H9 (cell line): ENCODE results near the gene PLXNA4. TPM values are rescaled to one million over a fixed set of nuclear protein-coding genes. Genes with fewer than 3 reads are reported as not detected.

ENCODE experiments used
- DNase-seq: peaks from one replicate; pipeline ENCODE4 v3.0.0-alpha.2; 2017
- H2AFZ ChIP-seq: one replicate; pipeline ENCODE4 v1.6.1; 2013; ENCODE audit warnings: mild to moderate bottlenecking, low read length, control low read depth, moderate library complexity
- H2AK5ac ChIP-seq: 2 replicates; pipeline ENCODE4 v1.6.1; 2013; ENCODE audit warnings: low read length, control low read depth, mixed read lengths; ENCODE audit not compliant: insufficient read length
- H2BK120ac ChIP-seq: one replicate; pipeline ENCODE4 v1.6.1; 2013; ENCODE audit warnings: low read depth, mild to moderate bottlenecking, low read length, control low read depth, inconsistent platforms; ENCODE audit not compliant: poor library complexity, severe bottlenecking
- H2BK12ac ChIP-seq: 2 replicates; pipeline ENCODE4 v1.6.1; 2013; ENCODE audit warnings: low read length, control low read depth, mixed read lengths, low read depth; ENCODE audit not compliant: insufficient read length
- H2BK15ac ChIP-seq: 2 replicates; pipeline ENCODE4 v1.6.1; 2013; ENCODE audit warnings: low read depth, low read length, control low read depth
- H2BK20ac ChIP-seq: one replicate; pipeline ENCODE4 v1.6.1; 2013; ENCODE audit warnings: low read depth, mild to moderate bottlenecking, low read length, control low read depth, inconsistent platforms; ENCODE audit not compliant: poor library complexity, severe bottlenecking
- H2BK5ac ChIP-seq: 2 replicates; pipeline ENCODE4 v1.6.1; 2013; ENCODE audit warnings: low read length, control low read depth, mixed read lengths; ENCODE audit not compliant: insufficient read length
- H3K14ac ChIP-seq: 2 replicates; pipeline ENCODE4 v1.6.1; 2013; ENCODE audit warnings: low read length, control low read depth; ENCODE audit not compliant: insufficient read depth
- H3K18ac ChIP-seq: 2 replicates; pipeline ENCODE4 v1.6.1; 2013; ENCODE audit warnings: low read depth, mild to moderate bottlenecking, mixed read lengths, low read length, control low read depth; ENCODE audit not compliant: insufficient read length
- H3K23ac ChIP-seq: 2 replicates; pipeline ENCODE4 v1.6.1; 2013; ENCODE audit warnings: low read length, control low read depth, mixed read lengths, low read depth; ENCODE audit not compliant: insufficient read length
- H3K23me2 ChIP-seq: 2 replicates; pipeline ENCODE4 v1.6.1; 2013; ENCODE audit warnings: low read depth, mild to moderate bottlenecking, mixed read lengths, low read length, control low read depth; ENCODE audit not compliant: insufficient read length, poor library complexity, severe bottlenecking
- H3K27ac ChIP-seq: 2 replicates; pipeline ENCODE4 v1.5.1; 2013; ENCODE audit warnings: low read length, control low read depth, mixed read lengths, low read depth; ENCODE audit not compliant: insufficient read length
- H3K27me3 ChIP-seq: 2 replicates; pipeline ENCODE4 v1.6.1; 2013; ENCODE audit warnings: low read length, control low read depth, inconsistent platforms; ENCODE audit not compliant: insufficient read depth
- H3K4ac ChIP-seq: 2 replicates; pipeline ENCODE4 v1.6.1; 2013; ENCODE audit warnings: low read depth, mild to moderate bottlenecking, control low read depth, inconsistent platforms, low read length, moderate library complexity
- H3K4me1 ChIP-seq: 2 replicates; pipeline ENCODE4 v1.6.1; 2013; ENCODE audit warnings: low read length, control low read depth, inconsistent platforms; ENCODE audit not compliant: insufficient read depth
- H3K4me2 ChIP-seq: 2 replicates; pipeline ENCODE4 v1.6.1; 2013; ENCODE audit warnings: low read length, control low read depth, mixed read lengths; ENCODE audit not compliant: insufficient read length, insufficient read depth
- H3K56ac ChIP-seq: 2 replicates; pipeline ENCODE4 v1.6.1; 2013; ENCODE audit warnings: low read depth, mild to moderate bottlenecking, mixed read lengths, low read length, control low read depth; ENCODE audit not compliant: insufficient read length
- H3K79me1 ChIP-seq: 2 replicates; pipeline ENCODE4 v1.6.1; 2013; ENCODE audit warnings: low read depth, mild to moderate bottlenecking, moderate library complexity, low read length, control low read depth, inconsistent platforms; ENCODE audit not compliant: insufficient read depth, poor library complexity, severe bottlenecking
- H3K79me2 ChIP-seq: 2 replicates; pipeline ENCODE4 v1.6.1; 2013; ENCODE audit warnings: low read length, control low read depth, inconsistent platforms; ENCODE audit not compliant: insufficient read depth
- H3K9ac ChIP-seq: 2 replicates; pipeline ENCODE4 v1.6.1; 2013; ENCODE audit warnings: low read length, control low read depth, mixed read lengths; ENCODE audit not compliant: insufficient read length; ENCODE audit errors: extremely low read depth
- H3K9me3 ChIP-seq: one replicate; pipeline ENCODE4 v1.6.1; 2013; ENCODE audit warnings: low read depth, low read length, inconsistent platforms; ENCODE audit not compliant: control insufficient read depth
- H3T11ph ChIP-seq: one replicate; pipeline ENCODE4 v1.6.1; 2013; ENCODE audit warnings: mild to moderate bottlenecking, low read length, control low read depth, inconsistent platforms
- H4K20me1 ChIP-seq: one replicate; pipeline ENCODE4 v1.6.1; 2013; ENCODE audit not compliant: control insufficient read depth, insufficient read length, insufficient read depth
- H4K5ac ChIP-seq: 2 replicates; pipeline ENCODE4 v1.6.1; 2013; ENCODE audit warnings: low read depth, mild to moderate bottlenecking, mixed read lengths, low read length, control low read depth; ENCODE audit not compliant: insufficient read length
- H4K8ac ChIP-seq: replicated peaks from 2 replicates; pipeline ENCODE4 v1.6.1; 2013; ENCODE audit warnings: low read length, control low read depth, mixed read lengths, low read depth; ENCODE audit not compliant: insufficient read length
- H4K91ac ChIP-seq: 2 replicates; pipeline ENCODE4 v1.6.1; 2013; ENCODE audit warnings: low read depth, mild to moderate bottlenecking, moderate library complexity, mixed read lengths, low read length, control low read depth; ENCODE audit not compliant: insufficient read length
- H3K27ac Mint-ChIP-seq, 3 experiments: 2 replicates in 2 of 3; 3 replicates in 1 of 3; pipeline ENCODE4 v1.8.0; 2020 to 2021; ENCODE audit warnings: mixed read lengths in 3 of 3, mild to moderate bottlenecking in 1 of 3, moderate library complexity in 1 of 3
- H3K27me3 Mint-ChIP-seq: 2 replicates; pipeline ENCODE4 v1.8.0; 2021; ENCODE audit warnings: low read depth, mild to moderate bottlenecking, moderate library complexity, mixed read lengths
- H3K36me3 Mint-ChIP-seq, 3 experiments: 2 replicates in 2 of 3; 3 replicates in 1 of 3; pipeline ENCODE4 v1.8.0; 2020 to 2021; ENCODE audit warnings: low read depth in 3 of 3, mixed read lengths in 3 of 3; ENCODE audit not compliant: insufficient read depth in 1 of 3
- H3K4me1 Mint-ChIP-seq, 2 experiments: 2 replicates each; pipeline ENCODE4 v1.8.0; 2020; ENCODE audit warnings: mixed read lengths in 2 of 2
- H3K4me3 Mint-ChIP-seq, 2 experiments: 2 replicates in 1 of 2; 3 replicates in 1 of 2; pipeline ENCODE4 v1.8.0; 2020 to 2021; ENCODE audit warnings: mild to moderate bottlenecking in 2 of 2, mixed read lengths in 2 of 2, moderate library complexity in 1 of 2
- H3K9me3 Mint-ChIP-seq, 2 experiments: 2 replicates in 1 of 2; 3 replicates in 1 of 2; pipeline ENCODE4 v1.8.0; 2020; ENCODE audit warnings: mild to moderate bottlenecking in 2 of 2, mixed read lengths in 2 of 2, moderate library complexity in 1 of 2
- CTCF ChIP-seq: fragments of 200-600 bp; sonication (generic); conservative IDR thresholded peaks from 3 replicates; pipeline ENCODE4 v1.8.0; 2021; ENCODE audit warnings: antibody characterized with exemption, mild to moderate bottlenecking
- WGBS: extraction: QIAGEN DNeasy Blood & Tissue Kit; methylation state at CpG from one replicate; pipeline ENCODE4 v1.1.7; 2013; ENCODE audit warnings: missing lambda C conversion rate, low lambda C conversion rate, mixed read lengths; ENCODE audit not compliant: insufficient read length; ENCODE audit errors: extremely low coverage; 5-methylcytosine and 5-hydroxymethylcytosine counted together
- total RNA-seq: library from RNA; stranded (reverse); gene quantifications from 2 replicates; pipeline ENCODE4 v1.2.1, GENCODE V29; 2021

The PLXNA4 gene
- total RNA-seq, 1 experiment from 2014 or later = 0.35 TPM

GRCh38 chr7:132579260-132579899 lies 3.1 kb upstream of the PLXNA4 start:
- Histone ChIP-seq H3K79me1 (no peaks in the 10 kb centered on the region), H4K91ac (no peak overlapping the region), H2BK12ac (no peak overlapping the region), H2BK5ac (no peak overlapping the region), H3K14ac (no peak overlapping the region), H3K9me3 (no peaks in the 10 kb centered on the region), H2AFZ (no peak overlapping the region), H4K20me1 (no peaks in the 10 kb centered on the region), H3T11ph (no peak overlapping the region), H4K5ac (no peak overlapping the region), H3K4me1 (no peaks in the 10 kb centered on the region; the same call in 1 of the 2 replicates), H3K4ac (no peak overlapping the region), H3K27me3 (peaks cover 41% of the 10 kb centered on the region), H2BK120ac (no peak overlapping the region), H3K27ac (no peak overlapping the region), H4K8ac (no peak overlapping the region), H2BK15ac (no peak overlapping the region), H2AK5ac (no peak overlapping the region), H3K79me2 (no peaks in the 10 kb centered on the region), H3K23me2 (peaks cover 11% of the 10 kb centered on the region), H2BK20ac (no peak overlapping the region), H3K23ac (no peak overlapping the region), H3K56ac (no peak overlapping the region), H3K4me2 (no peak overlapping the region), H3K9ac (no peak overlapping the region), H3K18ac (no peak overlapping the region)
- no peak for DNase-seq
- Mint-ChIP-seq H3K4me3 (no peak overlapping the region; a peak in 1 of 5 replicates), H3K27ac (no peak overlapping the region), H3K4me1 (peaks cover 19 to 23% of the 10 kb centered on the region in 2 experiments), H3K9me3 (no peaks in the 10 kb centered on the region; a peak in 2 of 5 replicates), H3K36me3 (no peaks in the 10 kb centered on the region; a peak in 1 of 7 replicates), H3K27me3 (peaks cover 79% of the 10 kb centered on the region)
- no CpG with 5 or more reads among the region's 10 CpGs for WGBS
- TF ChIP-seq CTCF = no peak
